Heart left ventricle (tissue), 16 donors: ENCODE data around the gene ERBB2. TPM values are rescaled to one million over a fixed set of nuclear protein-coding genes. Genes with fewer than 3 reads are reported as not detected.

Source experiments
- ATAC-seq, 4 donors: fragments of 200-7000 bp; cut with Tn5 transposase; one replicate each; pipeline ENCODE4 v1.9.1; 2020 to 2022; ENCODE audit warnings: moderate library complexity in 4 of 4, mild to moderate bottlenecking in 3 of 4, moderate number of reproducible peaks in 1 of 4
- DNase-seq, 5 donors: peaks; one replicate each; pipeline ENCODE4 v3.0.0-alpha.2; 2020
- H3K27ac ChIP-seq, 12 donors: fragments of 200-600 bp; sonication (generic) in 4 of 12; one replicate each; pipeline versions ENCODE4 v1.5.0 to v1.8.0; 2016 to 2022; ENCODE audit warnings: mild to moderate bottlenecking in 2 of 12
- H3K27me3 ChIP-seq, 9 donors: fragments of 200-600 bp; sonication (generic) in 2 of 9; one replicate each; pipeline versions ENCODE4 v1.5.1 to v1.8.0; 2016 to 2022; ENCODE audit warnings: mild to moderate bottlenecking in 3 of 9
- H3K36me3 ChIP-seq, 9 donors: fragments of 200-600 bp; sonication (generic) in 2 of 9; one replicate each; pipeline versions ENCODE4 v1.5.0 to v1.8.0; 2018 to 2022; ENCODE audit warnings: mild to moderate bottlenecking in 2 of 9
- H3K4me1 ChIP-seq, 12 donors: fragments of 200-600 bp; sonication (generic) in 4 of 12; one replicate each; pipeline versions ENCODE4 v1.5.0 to v1.8.0; 2016 to 2022; ENCODE audit warnings: mild to moderate bottlenecking in 3 of 12
- H3K4me3 ChIP-seq, 12 donors: fragments of 200-600 bp; sonication (generic) in 4 of 12; one replicate each; pipeline versions ENCODE4 v1.5.0 to v1.8.0; 2017 to 2022; ENCODE audit warnings: mild to moderate bottlenecking in 9 of 12, moderate library complexity in 4 of 12
- H3K9me3 ChIP-seq, 12 donors: fragments of 200-600 bp; sonication (generic) in 4 of 12; one replicate each; pipeline versions ENCODE4 v1.5.0 to v1.8.0; 2016 to 2022; ENCODE audit warnings: mild to moderate bottlenecking in 1 of 12
- CTCF ChIP-seq, 12 donors: fragments of 200-600 bp; sonication (generic) in 4 of 12; IDR thresholded peaks; one replicate each; pipeline versions ENCODE4 v1.5.0 to v1.8.0; 2018 to 2022; ENCODE audit warnings: antibody characterized with exemption in 12 of 12, mild to moderate bottlenecking in 5 of 12
- POLR2A ChIP-seq, 2 donors: fragments of 450-650 bp; IDR thresholded peaks; one replicate each; pipeline ENCODE4 v1.6.1; 2017; ENCODE audit warnings: antibody characterized with exemption in 2 of 2, mild to moderate bottlenecking in 2 of 2, moderate library complexity in 2 of 2
- WGBS, 4 donors: extraction: QIAGEN DNeasy Blood & Tissue Kit in 2 of 4; methylation state at CpG; one replicate each; pipeline versions ENCODE4 v1.1.5 to v1.1.7; 2013 to 2018; 5-methylcytosine and 5-hydroxymethylcytosine counted together
- intact Hi-C, 10 donors: fragments of 100-400 bp; cut with DNase I; formaldehyde crosslinking; loops; one replicate each; pipeline versions ENCODE4 v1.11.1 to v1.14.2; 2022
- polyA plus RNA-seq, 2 donors: library from polyadenylated mRNA; stranded (reverse); fragments of 200-250 nt; gene quantifications; one replicate each; pipeline ENCODE4 v1.2.3, GENCODE V29; 2013
- total RNA-seq, 9 donors: library from RNA; depleted of rRNA in 2 of 9; stranded (reverse); fragments of >200 nt in 2 of 9; fragmentation: NEBNext Ultra II Directional in 3 of 9; extraction: Animal tissue kit (Norgen Biotek cat#: 25700) in 3 of 9; gene quantifications; one replicate each; pipeline versions ENCODE4 v1.1.0 to v1.2.4, GENCODE V29; 2016 to 2023
- donor health status: ischemic (EF 13 %, LVEDD 7.1; RV severe dilation, severe dysfunction).
- donor health status: healthy with polysubstance abuse.
- donor health status: DM: no; HTN: yes; CAD: no.
- donor health status: DM: no; HTN: no; CAD: no.
- donor health status: ischemic (EF 25% LVEDD 6.9; RV normal size, moderate dysfunction).
- donor health status: ischemic (EF 25% LVEDD 5.7; RV mildly dilated, moderate dysfunction).
- donor health status: healthy.
- donor health status: DM: yes; HTN: yes; CAD: no.
- donor health status: ischemic (EF 35%, LVEDD 5.7; RV mildly dilated, moderate dysfunction).
- donor health status: nonischemic (EF 11% LVEDD 7.7; RV severe dilation, severe dysfunction).
- donor health status: DM: yes; HTN: yes; CAD: no.
- donor health status: PGD.
- donor health status: ischemic (EF 29% LVEDD 5.4; RV normal size, mild dysfunction).
- donor health status: nonischemic (EF 23%, LVEDD 6.1; RV moderate dilation, normal function).

Gene ERBB2
- total and polyA plus RNA-seq, 11 donors: 29.7 to 95.1 (median 77.4) TPM

GRCh38 chr17:39652587-39653315 lies 47.1 kb upstream of the ERBB2 start:
- peak overlapping the region in 4 of 12 donors; percentile 9 to 47 (median 20) for H3K27ac ChIP-seq
- no peaks in the 10 kb centered on the region for H3K9me3 ChIP-seq
- DNase-seq: no peak
- ATAC-seq: peak in 1 of 4 donors; percentile 18
- no peak for TF ChIP-seq POLR2A (IDR thresholded peaks at IDR 0.05)
- no peak for TF ChIP-seq CTCF (IDR thresholded peaks at IDR 0.05)
- 59 to 61% (median 60%) methylated on average over 7 of the region's 7 CpGs for WGBS, 4 donors
- peaks cover 0 to 43% (median 8%) of the 10 kb centered on the region in 12 donors for H3K4me1 ChIP-seq
- no peak overlapping the region for H3K4me3 ChIP-seq
- intact Hi-C loops: no loop called here
- H3K27me3 ChIP-seq: no peaks in the 10 kb centered on the region
- H3K36me3 ChIP-seq: peaks cover 0 to 28% (median 5%) of the 10 kb centered on the region in 9 donors

GRCh38 chr17:39653316-39653661 lies 46.6 kb upstream of the ERBB2 start:
- no peaks in the 10 kb centered on the region for H3K27me3 ChIP-seq
- peaks cover 0 to 33% (median 5%) of the 10 kb centered on the region in 9 donors for H3K36me3 ChIP-seq
- H3K27ac ChIP-seq: peak overlapping the region in 4 of 12 donors; percentile 9 to 47 (median 20)
- peaks cover 0 to 48% (median 9%) of the 10 kb centered on the region in 12 donors for H3K4me1 ChIP-seq
- no peak for DNase-seq
- intact Hi-C loops: no loop called here
- peak in 1 of 4 donors; percentile 10 for ATAC-seq
- H3K9me3 ChIP-seq: no peaks in the 10 kb centered on the region
- 72 to 81% (median 80%) methylated on average over 7 to 12 of the region's 12 CpGs for whole genome bisulfite sequencing, 4 donors
- no peak overlapping the region for H3K4me3 ChIP-seq
- no peak for TF ChIP-seq CTCF (IDR thresholded peaks at IDR 0.05)
- TF ChIP-seq POLR2A (IDR thresholded peaks at IDR 0.05): no peak

- intact Hi-C loops: no loop called here
- ATAC-seq (peak; percentile 25 to 64 (median 48)), DNase-seq (peak in 4 of 5 donors; percentile 59 to 84 (median 69))
- Histone ChIP-seq H3K36me3 (peaks cover 0 to 37% (median 5%) of the 10 kb centered on the region in 9 donors), H3K27ac (peak overlapping the region in 1 of 12 donors; percentile 47), H3K4me3 (no peak overlapping the region), H3K9me3 (no peaks in the 10 kb centered on the region), H3K4me1 (peaks cover 0 to 53% (median 13%) of the 10 kb centered on the region in 12 donors), H3K27me3 (no peaks in the 10 kb centered on the region)
- WGBS, 4 donors: 67 to 72% (median 69%) methylated on average over 14 of the region's 14 CpGs
- TF ChIP-seq POLR2A (IDR thresholded peaks at IDR 0.05) (no peak), CTCF (IDR thresholded peaks at IDR 0.05) (peak; percentile 65 to 91 (median 78))
Measured at GRCh38 chr17:39653662-39654331, 46.1 kb upstream of the ERBB2 start.

GRCh38 chr17:39655105-39655504 lies 44.8 kb upstream of the ERBB2 start:
- Histone ChIP-seq H3K9me3 (no peaks in the 10 kb centered on the region), H3K27me3 (no peaks in the 10 kb centered on the region), H3K27ac (no peak overlapping the region), H3K4me1 (peaks cover 3 to 66% (median 21%) of the 10 kb centered on the region in 12 donors), H3K36me3 (peaks cover 0 to 39% (median 6%) of the 10 kb centered on the region in 9 donors), H3K4me3 (no peak overlapping the region)
- intact Hi-C loops: no loop called here
- ATAC-seq (no peak), DNase-seq (no peak)
- TF ChIP-seq POLR2A (IDR thresholded peaks at IDR 0.05) (no peak), CTCF (IDR thresholded peaks at IDR 0.05) (no peak)
- WGBS, 4 donors: 89 to 98% (median 93%) methylated on average over 2 of the region's 2 CpGs
